Measurements from ENCODE around the gene ACSM6. TPM values are rescaled to one million over a fixed set of nuclear protein-coding genes. Genes with fewer than 3 reads are reported as not detected.
"Not testable (repeated sequence)": the region's sequence is repeated elsewhere in the genome, so short reads cannot be mapped to it uniquely, and the experiment has no call there.

The ACSM6 gene
- not detected for polyA plus RNA-seq (ENCODE audit: insufficient read length)

DNA sequence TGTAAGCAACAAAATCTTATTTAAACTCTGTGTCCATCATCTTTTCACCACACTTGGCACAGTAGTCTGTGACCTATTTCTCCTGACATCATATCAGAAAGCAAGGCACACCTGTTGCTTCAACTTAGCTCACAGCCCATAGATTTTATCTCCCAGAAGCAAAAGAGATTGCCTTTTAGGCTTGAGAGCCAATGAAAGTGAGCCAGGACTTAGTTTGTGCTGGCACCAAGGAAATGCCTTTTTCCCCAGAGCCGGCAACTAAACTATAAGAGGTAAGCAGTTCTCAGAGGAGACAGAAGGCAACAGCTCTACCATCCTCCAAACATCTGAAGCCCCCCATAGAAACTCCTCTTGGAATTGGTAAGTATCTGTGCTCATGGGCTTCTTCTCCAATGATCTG, at the start of gene ACSM6:
Gene ACSM6 (plus strand): TSS at position 295 of the 400 bp plus-strand sequence. CDS start 248 bp downstream, outside the sequence.
- no peak for DNase-seq (ENCODE audit: low read depth)

- DNase-seq (ENCODE audit: low read depth): no peak
Measured at GRCh38 chr10:95168694-95169093, 25.3 kb upstream of the ACSM6 start.

DNA sequence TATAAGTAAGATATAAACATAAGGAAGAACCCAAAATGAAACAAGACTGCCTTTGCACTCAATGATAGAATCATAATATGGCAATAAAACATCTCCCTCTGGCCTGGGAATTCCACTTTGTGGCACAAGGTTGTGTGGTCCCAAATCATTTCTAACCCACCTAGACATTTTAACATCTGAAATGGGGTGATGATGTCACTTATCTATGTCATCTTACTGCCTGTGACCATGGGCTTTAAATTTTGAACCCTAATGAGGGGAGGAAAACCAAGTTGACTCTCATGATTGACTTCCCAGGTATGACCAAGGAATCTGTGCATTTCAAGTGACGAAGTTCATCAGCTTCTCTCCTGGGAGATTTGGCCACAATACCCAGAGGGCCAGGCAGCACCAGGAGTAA, 24.5 kb upstream of the ACSM6 start:
- no peak for DNase-seq (ENCODE audit: low read depth)

DNA sequence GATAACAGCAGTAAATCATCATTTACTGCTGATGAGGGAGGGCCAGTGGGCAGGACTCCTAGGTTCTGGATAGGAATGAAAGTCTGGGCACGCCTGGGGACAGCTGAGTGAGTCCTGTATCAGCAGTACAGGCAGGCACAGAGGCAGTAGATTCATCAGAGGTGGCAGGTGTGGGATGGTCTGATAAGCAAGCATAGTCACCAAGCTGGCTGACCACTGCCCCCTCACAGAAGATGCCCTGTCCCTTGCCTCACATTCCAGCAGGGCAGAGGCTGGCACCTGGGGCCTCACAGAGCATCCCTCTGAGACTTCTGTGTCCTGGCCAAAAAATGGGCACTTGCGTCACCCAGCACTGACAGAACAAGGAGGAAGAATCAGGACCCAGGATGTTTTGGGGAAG, 23.2 kb upstream of the ACSM6 start:
- no peak for DNase-seq (ENCODE audit: low read depth)

GRCh38 chr10:95171336-95171735, 22.7 kb upstream of the ACSM6 start:
- DNase-seq (ENCODE audit: low read depth): no peak

DNA sequence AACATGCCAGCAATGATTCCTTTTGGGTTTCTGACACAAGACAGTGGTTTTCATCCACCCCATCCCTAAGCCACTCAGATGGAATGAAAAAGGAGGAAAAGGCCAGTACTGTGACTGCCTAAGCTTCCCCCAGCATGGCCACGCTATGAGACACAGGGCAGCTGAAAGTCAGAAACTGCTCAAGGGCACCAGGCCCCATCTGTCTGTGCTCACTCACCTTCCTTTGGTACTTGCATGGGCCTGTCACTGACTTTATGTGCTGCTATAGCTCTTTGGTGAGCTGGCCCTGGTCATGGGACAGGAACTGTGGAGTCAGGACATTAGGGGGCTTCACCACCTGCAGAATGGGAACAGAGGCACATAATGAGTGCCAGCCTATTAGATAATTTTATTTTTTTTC, 21.2 kb upstream of the ACSM6 start:
- DNase-seq (ENCODE audit: low read depth): no peak

DNA sequence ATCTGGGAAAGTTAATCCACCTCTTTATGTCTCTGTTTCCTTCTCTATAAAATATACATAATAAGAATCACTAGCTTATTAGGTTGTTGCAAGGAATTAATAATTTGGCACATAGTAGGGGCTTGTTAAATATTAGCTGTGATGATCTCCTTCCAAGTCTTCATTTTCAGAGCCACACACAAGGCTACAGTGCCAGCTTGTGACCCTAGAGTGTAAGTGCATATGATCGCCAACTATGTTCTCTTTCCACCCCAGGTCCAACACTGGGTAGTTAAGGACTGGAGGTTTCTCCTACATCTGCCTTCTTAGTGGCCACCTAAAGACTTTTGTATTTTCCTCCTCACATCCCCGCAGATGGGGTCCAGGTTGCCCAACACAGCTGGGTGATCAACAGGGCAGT, 17.9 kb upstream of the ACSM6 start:
- no peak for DNase-seq (ENCODE audit: low read depth)

GRCh38 chr10:95177429-95177828, 16.6 kb upstream of the ACSM6 start:
- no peak for DNase-seq (ENCODE audit: low read depth)

GRCh38 chr10:95178266-95178665, 15.8 kb upstream of the ACSM6 start:
- no peak for DNase-seq (ENCODE audit: low read depth)

DNA sequence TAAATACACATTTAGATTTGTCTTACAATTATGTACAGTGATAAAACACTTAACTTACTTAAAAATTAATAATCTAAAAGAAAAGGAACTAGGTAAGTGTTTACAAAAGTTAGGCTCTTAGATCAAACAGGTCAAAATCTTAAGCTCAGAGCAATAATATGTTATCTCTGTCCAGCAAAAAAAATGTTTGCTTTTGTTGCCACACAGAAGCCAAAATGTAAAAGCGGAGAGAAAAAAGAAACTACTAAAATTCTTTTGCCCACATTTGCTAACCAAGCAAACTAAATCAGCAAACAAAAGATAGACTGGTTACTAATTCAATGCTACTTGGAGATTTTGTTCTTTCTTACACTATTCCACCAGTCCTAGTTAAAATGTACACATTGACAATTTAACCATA, 15.2 kb upstream of the ACSM6 start:
- DNase-seq (ENCODE audit: low read depth): no peak

DNA sequence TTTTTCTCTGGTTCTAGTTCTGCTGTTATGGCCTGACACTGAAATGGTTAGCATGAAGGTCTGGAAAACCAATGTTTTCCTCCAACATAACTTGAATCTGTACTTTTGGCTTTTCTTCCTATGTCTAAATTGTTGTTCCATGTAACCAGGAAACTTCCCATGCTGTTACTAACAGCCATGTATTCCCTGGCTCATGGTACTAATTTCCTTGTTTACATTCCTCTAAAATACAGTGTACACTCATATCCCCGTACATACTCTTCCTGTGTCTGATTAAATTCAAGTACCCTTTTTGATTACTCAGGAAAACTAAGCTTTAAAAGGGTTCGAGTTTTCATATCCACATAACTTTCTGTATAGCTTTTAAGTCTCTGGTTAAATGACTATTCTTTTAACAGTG, 12.3 kb upstream of the ACSM6 start:
- no peak for DNase-seq (ENCODE audit: low read depth)

GRCh38 chr10:95183271-95184230, 10.5 kb upstream of the ACSM6 start:
- DNase-seq (ENCODE audit: low read depth): no peak

DNA sequence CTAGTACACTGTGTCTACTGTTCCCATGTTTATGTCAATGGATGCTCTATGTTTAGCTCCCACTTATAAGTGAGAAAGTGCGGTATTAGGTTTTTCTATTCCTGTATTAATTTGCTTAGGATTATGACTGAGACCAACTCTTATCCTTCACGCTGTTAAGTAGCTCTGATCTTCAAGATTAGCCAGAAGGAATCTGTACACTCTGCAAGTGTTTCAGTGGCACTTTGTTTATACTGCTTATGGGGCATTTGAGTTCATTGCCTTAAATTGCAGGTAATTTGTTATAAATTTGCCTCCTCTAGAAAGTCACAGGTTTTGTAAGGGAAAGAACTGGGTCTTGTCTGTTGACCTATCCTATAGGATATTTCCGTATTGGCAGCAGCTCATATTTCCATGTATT, 6.4 kb upstream of the ACSM6 start:
- no peak for DNase-seq (ENCODE audit: low read depth)

- DNase-seq (ENCODE audit: low read depth): no peak
Measured at GRCh38 chr10:95188593-95188992, 5.4 kb upstream of the ACSM6 start.

DNA sequence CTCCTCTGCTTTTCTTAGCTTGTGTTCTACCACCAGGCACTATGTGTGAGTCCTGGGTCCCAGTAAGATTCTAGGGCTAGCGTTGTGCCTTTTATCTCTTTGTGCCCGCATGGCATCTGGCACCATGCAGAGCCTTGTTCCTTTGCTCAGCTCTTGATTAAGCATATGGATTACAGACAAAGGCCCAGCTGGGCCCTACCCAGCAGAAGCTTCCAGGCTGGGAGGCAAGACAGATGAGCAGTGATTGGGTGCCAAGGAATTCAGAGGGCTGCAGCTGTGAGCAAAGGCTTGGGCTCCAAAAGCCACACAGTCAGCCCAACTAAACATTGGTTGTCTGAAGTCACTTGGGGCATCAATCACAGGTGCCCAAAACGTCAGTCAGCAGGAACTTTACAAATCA, 2.0 kb downstream of the ACSM6 start:
- no peak for DNase-seq (ENCODE audit: low read depth)

DNA sequence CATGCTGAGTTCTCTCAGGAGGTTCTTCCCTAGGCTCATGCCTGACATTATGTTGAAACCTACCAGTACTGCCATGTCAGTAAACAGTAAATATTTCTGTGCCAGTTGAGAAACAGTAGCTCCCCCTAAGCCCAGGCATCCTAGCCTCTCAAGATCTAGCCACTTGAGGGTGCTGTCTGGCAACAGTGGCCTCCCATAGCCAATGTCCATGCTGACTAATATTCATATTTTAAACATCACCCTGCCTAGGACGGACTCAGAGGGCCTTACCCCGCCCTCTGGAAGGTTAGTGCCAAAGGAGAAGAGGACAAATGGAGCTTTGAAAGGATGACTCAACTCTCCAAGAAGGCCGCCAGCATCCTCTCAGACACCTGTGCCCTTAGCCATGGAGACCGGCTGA, 7.7 kb downstream of the ACSM6 start:
- DNase-seq (ENCODE audit: low read depth): no peak

DNA sequence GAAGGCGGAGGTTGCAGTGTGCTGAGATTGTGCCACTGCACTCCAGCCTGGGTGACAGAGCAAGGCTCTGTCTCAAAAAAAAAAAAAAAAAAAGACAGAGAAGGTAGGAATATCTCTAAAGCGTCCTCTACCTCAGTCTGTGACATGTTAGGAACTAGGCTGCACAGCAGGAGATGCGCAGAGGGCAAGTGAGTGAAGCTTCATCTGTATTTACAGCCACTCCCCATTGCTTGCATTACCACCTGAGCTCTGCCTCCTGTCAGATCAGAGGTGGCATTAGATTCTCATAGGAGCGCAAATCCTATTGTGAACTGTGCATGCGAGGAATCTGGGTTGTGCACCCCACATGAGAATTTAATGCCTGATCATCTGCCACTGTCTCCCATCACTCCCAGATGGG, 8.8 kb downstream of the ACSM6 start:
- not testable (repeated sequence) for DNase-seq (ENCODE audit: low read depth)

DNA sequence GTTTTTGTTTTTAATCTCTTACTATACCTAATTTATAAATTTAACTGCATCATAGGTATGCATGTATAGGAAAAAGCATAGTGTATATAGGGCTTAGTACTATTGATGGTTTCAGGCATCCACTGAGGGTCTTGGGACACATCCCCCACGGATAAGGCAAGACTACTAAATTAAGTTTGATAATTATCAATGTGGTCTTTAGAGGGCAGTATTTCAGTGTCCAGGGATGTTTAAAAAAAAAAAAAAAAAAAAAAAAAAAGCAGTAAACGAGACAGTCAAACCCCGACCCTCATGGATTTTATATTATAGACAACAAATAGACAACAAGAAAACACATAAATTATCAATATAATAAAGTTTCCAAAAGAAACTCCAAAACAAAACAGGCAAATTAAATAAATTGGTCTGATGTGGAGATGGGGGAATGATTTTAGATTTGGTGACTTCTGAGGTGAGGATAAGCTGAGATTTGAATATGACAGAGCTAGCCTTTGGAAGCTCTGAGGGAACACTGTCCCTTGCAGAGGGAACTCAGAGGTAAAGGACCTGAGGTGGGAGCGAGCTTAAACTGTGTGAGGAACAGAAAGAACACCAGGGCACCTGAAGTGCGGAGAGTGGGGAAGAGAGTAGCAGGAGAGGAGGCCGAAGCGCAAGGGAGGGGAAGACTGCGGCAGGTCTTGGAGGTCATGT, 14.8 kb downstream of the ACSM6 start:
- DNase-seq (ENCODE audit: low read depth): no peak

DNA sequence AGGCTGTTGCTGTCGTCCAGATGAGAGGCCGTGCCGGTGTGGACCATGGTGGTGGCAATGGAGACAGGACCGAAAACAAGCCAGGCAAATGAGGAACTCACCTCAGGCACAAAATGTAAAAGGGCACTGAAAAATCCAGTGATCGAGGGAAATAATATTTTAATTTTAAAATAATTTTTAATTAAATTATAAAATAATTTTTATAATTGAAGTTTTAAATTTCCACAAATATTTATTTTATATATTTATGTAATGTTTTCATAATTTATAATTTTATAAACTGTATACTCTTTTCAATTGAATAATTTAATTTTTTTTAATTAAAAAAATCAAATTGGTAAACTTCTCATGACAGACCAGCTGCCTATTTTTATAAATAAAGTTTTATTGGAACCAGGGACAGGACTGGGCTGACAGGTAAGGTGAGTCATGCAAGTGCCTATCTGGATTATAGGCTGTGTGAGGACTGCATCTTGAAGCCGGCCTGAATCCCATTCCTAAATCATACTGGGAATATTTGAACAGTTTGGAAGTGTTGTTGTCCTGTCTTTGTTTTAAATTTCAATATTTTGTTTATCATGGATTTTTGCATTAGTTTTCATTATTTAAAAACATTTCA, 15.6 kb downstream of the ACSM6 start:
- DNase-seq (ENCODE audit: low read depth): no peak

DNA sequence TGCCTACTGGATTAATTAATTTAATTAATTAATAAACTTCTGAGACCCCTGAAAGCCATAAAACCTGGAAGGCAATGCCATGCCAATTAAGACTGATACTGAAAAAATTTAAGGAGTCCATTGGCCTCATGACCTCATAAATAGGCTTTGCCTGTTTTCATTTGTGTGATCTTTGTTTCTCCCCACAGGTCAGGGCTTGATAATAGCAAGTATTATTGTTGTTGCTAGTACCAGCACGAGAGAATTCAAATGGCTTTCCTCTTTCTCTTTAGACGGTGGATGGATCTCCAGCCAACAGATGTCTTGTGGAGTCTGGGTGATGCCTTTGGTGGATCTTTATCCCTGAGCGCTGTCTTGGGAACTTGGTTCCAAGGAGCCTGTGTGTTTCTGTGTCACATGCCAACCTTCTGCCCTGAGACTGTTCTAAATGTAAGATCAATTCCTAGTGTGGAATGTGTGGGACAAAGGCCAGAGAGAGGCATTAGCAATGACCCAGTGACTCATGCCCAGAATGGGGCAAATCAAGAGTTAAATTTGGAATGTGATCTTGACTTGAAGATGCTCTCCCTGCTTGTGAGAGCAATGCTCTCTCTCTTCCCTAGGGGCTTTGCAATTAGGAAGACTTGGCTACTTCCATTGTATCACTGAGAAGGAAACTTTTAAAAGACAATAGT, 17.7 kb downstream of the ACSM6 start:
- no peak for DNase-seq (ENCODE audit: low read depth)

- no peak for DNase-seq (ENCODE audit: low read depth)
Measured at GRCh38 chr10:95214369-95214768, 20.3 kb downstream of the ACSM6 start.

- DNase-seq (ENCODE audit: low read depth): no peak
Measured at GRCh38 chr10:95214793-95215192, 20.8 kb downstream of the ACSM6 start.

Measured in forelimb muscle (tissue), 1 donor.